Kidney (tissue), 14 donors: ENCODE measurements around the gene PSTPIP2. TPM values are rescaled to one million over a fixed set of nuclear protein-coding genes. Genes with fewer than 3 reads are reported as not detected.

ENCODE experiments used
- DNase-seq, 5 donors: peaks; one replicate each; pipeline ENCODE4 v3.0.0-alpha.2; 2013 to 2020
- FAIRE-seq: peaks from 2 replicates; lab custom pipeline; 2012; peaks lifted over from hg19 to GRCh38; lab: Jason Lieb, UNC
- H3K27ac ChIP-seq, 2 donors: one replicate each; pipeline ENCODE4 v1.7.0; 2013; ENCODE audit warnings: low read depth in 2 of 2, low read length in 2 of 2, inconsistent platforms in 1 of 2
- H3K27me3 ChIP-seq: one replicate; pipeline ENCODE4 v1.7.1; 2013; ENCODE audit warnings: low read length, inconsistent platforms; ENCODE audit not compliant: control insufficient read depth, insufficient read depth
- H3K36me3 ChIP-seq, 3 donors: one replicate each; pipeline versions ENCODE4 v1.7.0 to v1.7.1; 2013; ENCODE audit warnings: low read length in 3 of 3, control low read depth in 1 of 3, inconsistent platforms in 1 of 3; ENCODE audit not compliant: insufficient read depth in 3 of 3, control insufficient read depth in 2 of 3
- H3K4me1 ChIP-seq, 3 donors: one replicate each; pipeline versions ENCODE4 v1.7.0 to v1.7.1; 2013; ENCODE audit warnings: low read length in 3 of 3, inconsistent platforms in 1 of 3, low read depth in 1 of 3; ENCODE audit not compliant: control insufficient read depth in 2 of 3, insufficient read depth in 2 of 3
- H3K4me3 ChIP-seq, 3 donors: one replicate each; pipeline versions ENCODE4 v1.7.0 to v1.8.1; 2013; ENCODE audit warnings: low read length in 3 of 3, control low read depth in 1 of 3, inconsistent platforms in 1 of 3
- H3K9ac ChIP-seq, 3 donors: one replicate each; pipeline versions ENCODE4 v1.7.0 to v1.7.1; 2013; ENCODE audit warnings: low read length in 3 of 3, control low read depth in 1 of 3, inconsistent platforms in 1 of 3
- H3K9me3 ChIP-seq, 3 donors: one replicate each; pipeline versions ENCODE4 v1.7.0 to v1.7.1; 2013; ENCODE audit warnings: low read length in 3 of 3, control low read depth in 1 of 3, inconsistent platforms in 1 of 3; ENCODE audit not compliant: control insufficient read depth in 2 of 3, insufficient read depth in 1 of 3
- intact Hi-C: fragments of 100-400 bp; cut with DNase I; formaldehyde crosslinking; loops from one replicate; pipeline ENCODE4 v1.11.1; 2022
- polyA plus RNA-seq: library from polyadenylated mRNA; stranded (reverse); fragments of 350-450 nt; fragmentation: Illumina TruSeq; extraction: RNeasy Lipid Tissue Mini Kit (QIAGEN cat#74804); gene quantifications from one replicate; pipeline ENCODE4 v1.2.3, GENCODE V29; 2014; ENCODE audit warnings: low read depth, low replicate concordance; ENCODE audit not compliant: insufficient read depth
- total RNA-seq: library from RNA; stranded (reverse); fragmentation: NEBNext Ultra II Directional; extraction: Animal tissue kit (Norgen Biotek cat#: 25700); gene quantifications from one replicate; pipeline ENCODE4 v1.2.1, GENCODE V29; 2021
- TF ChIP-seq, protein P1 (sequence below): IDR thresholded peaks from 3 replicates; pipeline ENCODE4 v1.5.1; 2012; ENCODE audit warnings: mild to moderate bottlenecking, moderate library complexity, borderline replicate concordance; ENCODE audit not compliant: insufficient read depth; ENCODE audit errors: extremely low read depth
- donor health status: control.
- donor health status: control.
- donor health status: control.
- donor health status: control.
- donor health status: control.
- donor health status: DM: yes; HTN: yes; CAD: no.
- donor health status: Normal renal cell carcinoma (clear cell type).

The PSTPIP2 gene
- total and polyA plus RNA-seq, 2 donors from 2014 or later, result 1.3 to 11.1 TPM

DNA sequence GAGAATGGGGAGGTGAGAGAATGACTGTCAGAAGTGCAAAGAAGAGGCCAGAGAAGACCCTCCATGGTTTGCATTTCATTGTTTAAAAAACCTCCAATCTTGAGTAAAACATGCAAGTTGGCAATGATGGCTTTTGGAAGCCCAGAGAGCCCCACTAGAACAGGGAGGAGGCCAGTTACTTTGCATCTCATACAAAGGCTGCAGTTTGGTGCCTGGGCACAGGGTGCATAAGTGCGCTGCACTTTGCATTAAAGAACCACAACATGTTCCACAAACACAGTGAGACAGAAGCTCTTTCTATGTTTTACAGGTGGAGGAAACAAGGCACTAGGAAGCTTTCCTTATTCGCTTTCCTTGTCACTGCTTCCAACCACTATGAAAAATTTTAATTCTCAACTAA, 25.4 kb downstream of the PSTPIP2 start:
- intact Hi-C loops, result no loop called here
- TF ChIP-seq, protein P1, sequence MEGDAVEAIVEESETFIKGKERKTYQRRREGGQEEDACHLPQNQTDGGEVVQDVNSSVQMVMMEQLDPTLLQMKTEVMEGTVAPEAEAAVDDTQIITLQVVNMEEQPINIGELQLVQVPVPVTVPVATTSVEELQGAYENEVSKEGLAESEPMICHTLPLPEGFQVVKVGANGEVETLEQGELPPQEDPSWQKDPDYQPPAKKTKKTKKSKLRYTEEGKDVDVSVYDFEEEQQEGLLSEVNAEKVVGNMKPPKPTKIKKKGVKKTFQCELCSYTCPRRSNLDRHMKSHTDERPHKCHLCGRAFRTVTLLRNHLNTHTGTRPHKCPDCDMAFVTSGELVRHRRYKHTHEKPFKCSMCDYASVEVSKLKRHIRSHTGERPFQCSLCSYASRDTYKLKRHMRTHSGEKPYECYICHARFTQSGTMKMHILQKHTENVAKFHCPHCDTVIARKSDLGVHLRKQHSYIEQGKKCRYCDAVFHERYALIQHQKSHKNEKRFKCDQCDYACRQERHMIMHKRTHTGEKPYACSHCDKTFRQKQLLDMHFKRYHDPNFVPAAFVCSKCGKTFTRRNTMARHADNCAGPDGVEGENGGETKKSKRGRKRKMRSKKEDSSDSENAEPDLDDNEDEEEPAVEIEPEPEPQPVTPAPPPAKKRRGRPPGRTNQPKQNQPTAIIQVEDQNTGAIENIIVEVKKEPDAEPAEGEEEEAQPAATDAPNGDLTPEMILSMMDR, result no peak
- no peak for FAIRE-seq

DNA sequence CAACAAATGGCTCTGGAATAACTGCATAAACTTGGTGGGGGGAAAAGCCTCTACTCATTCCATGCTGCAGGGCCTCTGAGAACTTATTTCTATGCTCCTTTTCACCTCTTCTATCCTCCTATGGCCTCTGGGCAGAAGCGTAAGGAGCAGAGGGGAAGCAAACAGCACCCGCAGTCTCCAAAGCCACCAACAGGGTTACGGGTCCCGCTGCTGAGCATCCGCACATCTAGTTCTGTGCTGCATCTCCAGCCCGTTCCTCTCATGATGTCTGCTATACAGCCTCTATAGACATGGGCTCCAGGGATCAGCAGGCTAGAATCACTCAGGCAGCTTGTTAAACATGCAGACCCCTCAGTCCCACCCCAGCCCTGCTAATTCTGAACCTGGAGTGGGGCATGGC, 25.9 kb downstream of the PSTPIP2 start:
- Histone ChIP-seq H3K27ac (no peak overlapping the region), H3K9ac (no peak overlapping the region), H3K36me3 (no peaks in the 10 kb centered on the region), H3K27me3 (no peaks in the 10 kb centered on the region), H3K4me3 (no peak overlapping the region), H3K4me1 (no peaks in the 10 kb centered on the region), H3K9me3 (no peaks in the 10 kb centered on the region)
- intact Hi-C loops, result no loop called here
- TF ChIP-seq, protein P1, result no peak
- FAIRE-seq (no peak), DNase-seq (no peak)

More for the DNA sequence above, 25.4 kb downstream of the PSTPIP2 start:
- no peak for DNase-seq
- no peaks in the 10 kb centered on the region for H3K36me3 ChIP-seq
- peaks cover 0 to 4% (median 0%) of the 10 kb centered on the region in 3 donors for H3K4me1 ChIP-seq
- H3K9me3 ChIP-seq, result no peaks in the 10 kb centered on the region
- H3K27me3 ChIP-seq, result no peaks in the 10 kb centered on the region
- no peak overlapping the region for H3K4me3 ChIP-seq
- no peak overlapping the region for H3K27ac ChIP-seq
- no peak overlapping the region for H3K9ac ChIP-seq

GRCh38 chr18:46042571-46043123, 29.4 kb downstream of the PSTPIP2 start:
- FAIRE-seq (no peak), DNase-seq (no peak)
- no peaks in the 10 kb centered on the region for H3K36me3 ChIP-seq
- no peak overlapping the region for H3K9ac ChIP-seq
- H3K4me1 ChIP-seq, result no peaks in the 10 kb centered on the region
- H3K27ac ChIP-seq, result no peak overlapping the region
- no peaks in the 10 kb centered on the region for H3K27me3 ChIP-seq
- intact Hi-C loops, result no loop called here
- no peak overlapping the region for H3K4me3 ChIP-seq
- H3K9me3 ChIP-seq, result no peaks in the 10 kb centered on the region
- TF ChIP-seq, protein P1, result no peak

DNA sequence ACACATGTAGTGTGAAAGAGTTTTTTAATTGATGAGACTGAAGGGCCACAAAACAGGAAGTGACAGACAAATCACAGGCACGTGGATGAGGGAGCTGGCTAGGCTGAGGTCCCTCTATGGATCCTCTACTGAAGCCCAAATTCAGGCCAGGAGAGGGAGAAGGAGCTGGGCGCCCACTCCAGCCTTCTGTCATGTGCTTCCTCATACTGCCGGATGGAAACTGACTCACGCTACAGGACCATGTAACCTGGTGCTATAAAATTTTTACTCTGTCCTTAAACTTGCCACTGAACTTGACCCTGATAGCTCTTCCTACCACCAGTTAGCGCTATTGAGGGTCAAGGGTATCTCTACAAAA, 31.3 kb downstream of the PSTPIP2 start:
- no peak for DNase-seq
- Histone ChIP-seq H3K27me3 (no peaks in the 10 kb centered on the region), H3K27ac (no peak overlapping the region), H3K4me3 (no peak overlapping the region), H3K9ac (no peak overlapping the region), H3K36me3 (no peaks in the 10 kb centered on the region), H3K9me3 (no peaks in the 10 kb centered on the region), H3K4me1 (no peaks in the 10 kb centered on the region)
- intact Hi-C loops, result no loop called here
- FAIRE-seq, result no peak
- TF ChIP-seq, protein P1, result no peak
